T-helper 17 cell (primary cell): ENCODE data around the gene CHKA. TPM values are rescaled to one million over a fixed set of nuclear protein-coding genes. Genes with fewer than 3 reads are reported as not detected.
A peak's percentile ranks its signal among the peaks of the same experiment; 100 is the strongest.

Experiments
- ATAC-seq: fragments of 150-1000 bp; cut with Tn5 transposase; 2 replicates; pipeline ENCODE4 v1.10.0; 2021; ENCODE audit warnings: mild to moderate bottlenecking, moderate library complexity
- DNase-seq, 3 donors: peaks; one replicate each; pipeline versions ENCODE4 v3.0.0 to v3.0.0-alpha.2; 2020 to 2021
- H3K9me3 ChIP-seq: one replicate; pipeline ENCODE4 v1.7.0; 2013; ENCODE audit warnings: low read length, mild to moderate bottlenecking; ENCODE audit not compliant: control insufficient read depth, poor library complexity, severe bottlenecking
- H3K27ac Mint-ChIP-seq: one replicate; pipeline ENCODE4 v1.8.0; 2022; ENCODE audit warnings: mild to moderate bottlenecking, moderate library complexity, mixed read lengths
- H3K27me3 Mint-ChIP-seq: one replicate; pipeline ENCODE4 v1.8.0; 2022; ENCODE audit warnings: mixed read lengths
- H3K36me3 Mint-ChIP-seq: one replicate; pipeline ENCODE4 v1.8.0; 2022; ENCODE audit warnings: low read depth, mixed read lengths
- H3K4me1 Mint-ChIP-seq: one replicate; pipeline ENCODE4 v1.8.0; 2022; ENCODE audit warnings: mild to moderate bottlenecking, mixed read lengths
- H3K4me3 Mint-ChIP-seq: one replicate; pipeline ENCODE4 v1.8.0; 2022; ENCODE audit warnings: mild to moderate bottlenecking, moderate library complexity, mixed read lengths
- total RNA-seq, 4 donors: library from RNA in 2 of 4; stranded (reverse) in 2 of 4; gene quantifications; one replicate each; pipeline ENCODE4 v1.2.3 and lab custom pipeline; 2022 to 2026

Gene CHKA
- total RNA-seq, 2 donors from 2014 or later = 7.4 to 9.8 TPM

GRCh38 chr11:68138237-68138636, 17.0 kb upstream of the CHKA start:
- H3K27ac Mint-ChIP-seq = no peak overlapping the region
- H3K4me3 Mint-ChIP-seq = no peak overlapping the region
- ATAC-seq = no peak
- H3K4me1 Mint-ChIP-seq = peaks cover 12% of the 10 kb centered on the region
- peaks cover 2% of the 10 kb centered on the region for H3K36me3 Mint-ChIP-seq
- no peaks in the 10 kb centered on the region for H3K9me3 ChIP-seq
- DNase-seq = no peak
- no peaks in the 10 kb centered on the region for H3K27me3 Mint-ChIP-seq

- Mint-ChIP-seq H3K4me3 (no peak overlapping the region), H3K27ac (no peak overlapping the region), H3K27me3 (no peaks in the 10 kb centered on the region), H3K4me1 (peaks cover 12% of the 10 kb centered on the region), H3K36me3 (peaks cover 2% of the 10 kb centered on the region)
- DNase-seq = no peak
- no peaks in the 10 kb centered on the region for H3K9me3 ChIP-seq
- no peak for ATAC-seq
Observed at GRCh38 chr11:68137833-68138232, 16.6 kb upstream of the CHKA start.

GRCh38 chr11:68136866-68137265, 15.7 kb upstream of the CHKA start:
- H3K27ac Mint-ChIP-seq = no peak overlapping the region

GRCh38 chr11:68135161-68135560, 14.0 kb upstream of the CHKA start:
- no peaks in the 10 kb centered on the region for H3K9me3 ChIP-seq
- no peak overlapping the region for H3K27ac Mint-ChIP-seq
- H3K4me1 Mint-ChIP-seq = no peaks in the 10 kb centered on the region
- peaks cover 2% of the 10 kb centered on the region for H3K36me3 Mint-ChIP-seq
- ATAC-seq (no peak), DNase-seq (no peak)
- no peak overlapping the region for H3K4me3 Mint-ChIP-seq
- H3K27me3 Mint-ChIP-seq = no peaks in the 10 kb centered on the region

More at GRCh38 chr11:68136866-68137265, 15.7 kb upstream of the CHKA start:
- DNase-seq = no peak
- H3K27me3 Mint-ChIP-seq = no peaks in the 10 kb centered on the region
- H3K9me3 ChIP-seq = no peaks in the 10 kb centered on the region
- peaks cover 6% of the 10 kb centered on the region for H3K4me1 Mint-ChIP-seq
- H3K4me3 Mint-ChIP-seq = no peak overlapping the region
- ATAC-seq = no peak
- H3K36me3 Mint-ChIP-seq = peaks cover 2% of the 10 kb centered on the region

GRCh38 chr11:68133761-68134160, 12.6 kb upstream of the CHKA start:
- H3K27ac Mint-ChIP-seq = no peak overlapping the region

GRCh38 chr11:68130121-68130520, 8.9 kb upstream of the CHKA start:
- no peak for ATAC-seq
- Mint-ChIP-seq H3K36me3 (peaks cover 10% of the 10 kb centered on the region), H3K4me1 (peaks cover 4% of the 10 kb centered on the region)

More at GRCh38 chr11:68133761-68134160, 12.6 kb upstream of the CHKA start:
- ATAC-seq = no peak
- DNase-seq = no peak
- no peaks in the 10 kb centered on the region for H3K9me3 ChIP-seq
- Mint-ChIP-seq H3K4me3 (no peak overlapping the region), H3K27me3 (peaks cover 13% of the 10 kb centered on the region), H3K4me1 (peaks cover 4% of the 10 kb centered on the region), H3K36me3 (peaks cover 10% of the 10 kb centered on the region)

GRCh38 chr11:68128682-68129327, 7.6 kb upstream of the CHKA start:
- DNase-seq (no peak), ATAC-seq (no peak)
- H3K4me1 Mint-ChIP-seq = peaks cover 4% of the 10 kb centered on the region
- peak overlapping the region; percentile 45 for H3K4me3 Mint-ChIP-seq
- H3K27me3 Mint-ChIP-seq = peaks cover 14% of the 10 kb centered on the region
- H3K27ac Mint-ChIP-seq = no peak overlapping the region
- peaks cover 8% of the 10 kb centered on the region for H3K36me3 Mint-ChIP-seq
- H3K9me3 ChIP-seq = no peaks in the 10 kb centered on the region

More at GRCh38 chr11:68130121-68130520, 8.9 kb upstream of the CHKA start:
- Mint-ChIP-seq H3K27ac (no peak overlapping the region), H3K4me3 (no peak overlapping the region), H3K27me3 (peaks cover 14% of the 10 kb centered on the region)
- no peaks in the 10 kb centered on the region for H3K9me3 ChIP-seq
- no peak for DNase-seq

GRCh38 chr11:68127714-68128681, 6.8 kb upstream of the CHKA start:
- no peak for DNase-seq
- H3K9me3 ChIP-seq = no peaks in the 10 kb centered on the region
- Mint-ChIP-seq H3K4me1 (peaks cover 4% of the 10 kb centered on the region), H3K36me3 (peaks cover 8% of the 10 kb centered on the region), H3K27ac (no peak overlapping the region), H3K4me3 (no peak overlapping the region), H3K27me3 (peaks cover 14% of the 10 kb centered on the region)
- ATAC-seq = no peak

- Mint-ChIP-seq H3K4me3 (no peak overlapping the region), H3K4me1 (peaks cover 10% of the 10 kb centered on the region), H3K27me3 (peaks cover 14% of the 10 kb centered on the region), H3K27ac (no peak overlapping the region), H3K36me3 (peaks cover 8% of the 10 kb centered on the region)
- DNase-seq (no peak), ATAC-seq (no peak)
- H3K9me3 ChIP-seq = no peaks in the 10 kb centered on the region
Observed at GRCh38 chr11:68125164-68125563, 4.0 kb upstream of the CHKA start.

- no peak overlapping the region for H3K27ac Mint-ChIP-seq
Observed at GRCh38 chr11:68122936-68123539, 1.9 kb upstream of the CHKA start.

GRCh38 chr11:68120273-68121066, 718 bp downstream of the CHKA start:
- DNase-seq = peak; percentile 18 to 31 (median 29)
- no peaks in the 10 kb centered on the region for H3K9me3 ChIP-seq
- Mint-ChIP-seq H3K4me3 (peak overlapping the region; percentile 80), H3K4me1 (peaks cover 10% of the 10 kb centered on the region), H3K27me3 (no peaks in the 10 kb centered on the region), H3K36me3 (no peaks in the 10 kb centered on the region), H3K27ac (no peak overlapping the region)
- ATAC-seq = peak; percentile 56

More at GRCh38 chr11:68122936-68123539, 1.9 kb upstream of the CHKA start:
- Mint-ChIP-seq H3K4me3 (no peak overlapping the region), H3K27me3 (no peaks in the 10 kb centered on the region), H3K4me1 (peaks cover 10% of the 10 kb centered on the region), H3K36me3 (no peaks in the 10 kb centered on the region)
- ATAC-seq = no peak
- no peaks in the 10 kb centered on the region for H3K9me3 ChIP-seq
- no peak for DNase-seq

GRCh38 chr11:68118706-68119448, 2.3 kb downstream of the CHKA start:
- H3K9me3 ChIP-seq = no peaks in the 10 kb centered on the region
- ATAC-seq (no peak), DNase-seq (no peak)
- Mint-ChIP-seq H3K36me3 (no peaks in the 10 kb centered on the region), H3K27ac (no peak overlapping the region), H3K27me3 (no peaks in the 10 kb centered on the region), H3K4me3 (no peak overlapping the region), H3K4me1 (peaks cover 10% of the 10 kb centered on the region)
